ENCODE results near the gene MISP.
"Not testable (repeated sequence)": the region's sequence is repeated elsewhere in the genome, so short reads cannot be mapped to it uniquely, and the experiment has no call there.

The MISP gene

DNA sequence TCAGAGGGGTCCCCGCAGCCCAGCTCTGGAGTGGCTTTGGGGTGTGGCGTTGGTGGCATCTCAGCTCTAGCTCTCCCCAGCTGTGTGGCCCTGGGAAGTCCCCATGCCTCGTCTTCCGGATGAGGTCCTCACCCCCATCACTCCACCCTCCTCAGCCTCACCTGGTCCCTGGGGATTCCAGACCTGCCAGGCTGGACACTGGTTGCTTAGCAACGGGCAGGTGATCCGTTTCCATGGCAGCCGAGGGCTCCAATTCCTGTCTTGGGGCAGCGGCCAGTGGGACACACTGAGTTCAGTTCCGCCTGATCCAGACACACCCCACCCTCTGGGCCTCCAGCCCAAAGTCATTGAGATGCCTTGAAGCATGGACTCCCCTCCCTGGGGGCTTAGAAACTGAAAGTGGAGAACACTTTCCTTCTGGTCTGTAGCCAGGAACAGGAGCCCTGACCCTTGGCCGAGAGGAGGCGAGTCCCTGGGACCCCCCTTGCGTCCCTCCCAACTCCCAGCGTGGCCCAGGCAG lies 7.7 kb upstream of the MISP start:
- Mint-ChIP-seq H3K9me3 (no peaks in the 10 kb centered on the region), H3K27ac (no peak overlapping the region)

DNA sequence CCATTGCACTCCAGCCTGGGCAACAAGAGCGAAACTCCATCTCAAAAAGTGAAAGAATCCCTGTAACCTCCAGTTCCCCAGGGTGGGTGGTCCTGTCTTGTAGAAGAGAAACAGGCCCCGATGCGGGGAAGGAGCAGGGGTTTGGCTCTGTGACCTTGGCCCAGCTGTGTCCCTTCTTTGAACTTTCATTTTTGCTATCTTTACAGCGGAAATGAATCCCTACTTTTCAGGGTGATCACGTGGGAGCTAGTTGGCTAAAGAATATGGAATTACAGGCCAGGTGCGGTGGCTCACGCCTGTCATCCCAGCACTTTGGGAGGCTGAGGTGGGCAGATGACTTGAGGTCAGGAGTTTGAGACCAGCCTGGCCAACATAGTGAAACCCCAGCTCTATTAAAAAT lies 5.8 kb upstream of the MISP start:
- not testable (repeated sequence) for DNase-seq; H3K4me3 Mint-ChIP-seq; ATAC-seq (replicated peaks); H3K36me3 Mint-ChIP-seq (ENCODE audit: insufficient read depth); H3K27me3 Mint-ChIP-seq; H3K4me1 Mint-ChIP-seq (ENCODE audit: low read depth in 2 of 2); H3K9me3 Mint-ChIP-seq; H3K27ac Mint-ChIP-seq

More for the DNA sequence above, 7.7 kb upstream of the MISP start:
- H3K36me3 Mint-ChIP-seq (ENCODE audit: insufficient read depth) = peaks cover 8% of the 10 kb centered on the region
- no peaks in the 10 kb centered on the region for H3K4me1 Mint-ChIP-seq (ENCODE audit: low read depth in 2 of 2)
- DNase-seq (no peak), ATAC-seq (replicated peaks) (no peak)
- H3K27me3 Mint-ChIP-seq = peaks cover 0 to 13% of the 10 kb centered on the region in 2 donors
- H3K4me3 Mint-ChIP-seq = no peak overlapping the region

DNA sequence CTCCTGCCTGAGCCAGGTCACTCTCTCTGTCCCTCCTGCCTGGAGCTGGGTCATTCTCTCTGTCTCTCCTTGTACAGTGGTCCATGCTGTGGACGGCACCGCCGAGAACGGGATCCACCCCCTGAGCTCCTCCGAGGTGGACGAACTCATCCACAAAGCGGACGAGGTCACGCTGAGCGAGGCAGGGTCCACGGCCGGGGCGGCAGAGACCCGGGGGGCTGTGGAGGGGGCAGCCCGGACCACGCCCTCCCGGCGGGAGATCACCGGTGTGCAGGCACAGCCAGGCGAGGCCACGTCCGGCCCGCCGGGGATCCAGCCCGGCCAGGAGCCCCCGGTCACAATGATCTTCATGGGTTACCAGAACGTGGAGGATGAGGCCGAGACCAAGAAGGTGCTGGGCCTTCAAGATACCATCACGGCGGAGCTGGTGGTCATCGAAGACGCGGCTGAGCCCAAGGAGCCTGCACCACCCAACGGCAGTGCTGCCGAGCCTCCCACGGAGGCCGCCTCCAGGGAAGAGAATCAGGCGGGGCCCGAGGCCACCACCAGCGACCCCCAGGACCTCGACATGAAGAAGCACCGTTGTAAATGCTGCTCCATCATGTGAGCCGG lies 4.6 kb upstream of the MISP start:
- H3K4me3 Mint-ChIP-seq = no peak overlapping the region

DNA sequence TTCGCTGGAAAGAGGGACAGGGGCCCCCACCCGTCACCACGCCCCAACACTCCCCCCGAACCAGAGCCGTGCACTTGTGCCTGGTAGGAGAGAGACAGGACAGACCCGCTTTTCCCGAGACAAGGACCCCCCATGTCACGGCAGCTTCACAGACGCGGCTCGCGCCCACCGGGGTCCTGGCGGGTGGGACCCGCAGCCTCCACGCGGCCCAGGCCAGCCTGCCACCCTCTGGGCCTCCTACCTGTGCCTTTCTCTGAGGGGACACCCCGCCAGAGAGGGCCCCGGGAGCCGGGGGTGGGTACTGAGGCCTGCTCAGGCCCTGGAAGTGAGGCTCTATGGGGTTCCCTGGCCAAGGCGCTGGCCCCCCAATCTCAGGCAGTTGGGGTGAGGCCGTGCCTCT lies 4.0 kb upstream of the MISP start:
- H3K36me3 Mint-ChIP-seq (ENCODE audit: insufficient read depth) = no peaks in the 10 kb centered on the region
- H3K27ac Mint-ChIP-seq = no peak overlapping the region
- no peaks in the 10 kb centered on the region for H3K4me1 Mint-ChIP-seq (ENCODE audit: low read depth in 2 of 2)
- no peaks in the 10 kb centered on the region for H3K9me3 Mint-ChIP-seq
- DNase-seq = no peak
- H3K27me3 Mint-ChIP-seq = no peaks in the 10 kb centered on the region
- ATAC-seq (replicated peaks) = no peak
- no peak overlapping the region for H3K4me3 Mint-ChIP-seq

More for the DNA sequence above, 4.6 kb upstream of the MISP start:
- DNase-seq (no peak), ATAC-seq (replicated peaks) (no peak)
- no peak overlapping the region for H3K27ac Mint-ChIP-seq
- H3K9me3 Mint-ChIP-seq = no peaks in the 10 kb centered on the region
- H3K36me3 Mint-ChIP-seq (ENCODE audit: insufficient read depth) = peaks cover 3% of the 10 kb centered on the region
- H3K4me1 Mint-ChIP-seq (ENCODE audit: low read depth in 2 of 2) = no peaks in the 10 kb centered on the region
- H3K27me3 Mint-ChIP-seq = no peaks in the 10 kb centered on the region

DNA sequence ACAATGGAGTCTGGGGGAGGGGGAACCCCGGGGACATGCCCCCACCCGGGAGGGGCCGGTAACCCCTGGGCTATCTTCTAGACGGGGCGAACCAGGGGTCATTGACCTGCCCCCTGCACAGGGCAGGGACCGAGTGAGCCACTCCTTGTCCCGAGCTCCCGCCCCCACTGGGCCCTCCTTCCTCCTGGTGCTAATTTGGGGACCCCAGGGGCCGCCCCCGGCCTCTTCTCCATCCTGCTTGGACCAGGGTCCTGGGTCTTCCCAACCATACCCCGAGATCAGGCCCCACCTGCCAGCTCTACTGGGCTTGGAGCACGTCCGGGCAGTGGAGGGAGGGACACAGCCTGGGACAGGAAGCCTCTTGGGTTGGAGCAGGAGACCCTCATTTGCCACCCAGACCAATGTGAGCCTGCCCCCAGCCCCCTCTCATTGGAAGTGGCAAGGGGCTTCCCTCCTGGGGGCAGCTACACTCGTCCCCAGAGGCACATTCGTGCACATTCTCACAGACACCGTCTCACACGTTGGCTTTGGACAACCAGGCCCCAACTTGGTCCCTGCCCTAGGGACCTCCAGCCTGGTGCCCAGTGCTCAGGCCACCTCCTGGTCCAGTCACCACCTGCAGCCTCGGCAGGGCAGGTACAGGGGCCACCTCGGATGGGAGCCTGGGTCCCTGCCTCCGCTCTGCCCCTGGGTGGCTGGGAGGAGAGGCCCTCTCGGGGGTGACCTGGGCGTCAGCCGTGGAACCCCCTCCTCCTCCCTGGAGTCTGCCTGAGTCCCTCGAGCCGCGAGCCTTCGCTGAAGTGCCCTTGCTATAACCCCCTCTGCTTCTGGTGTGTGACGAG lies 3.3 kb upstream of the MISP start:
- DNase-seq (no peak), ATAC-seq (replicated peaks) (no peak)
- Mint-ChIP-seq H3K4me3 (no peak overlapping the region), H3K27ac (no peak overlapping the region), H3K36me3 (ENCODE audit: insufficient read depth) (no peaks in the 10 kb centered on the region), H3K9me3 (no peaks in the 10 kb centered on the region), H3K27me3 (no peaks in the 10 kb centered on the region), H3K4me1 (ENCODE audit: low read depth in 2 of 2) (no peaks in the 10 kb centered on the region)

DNA sequence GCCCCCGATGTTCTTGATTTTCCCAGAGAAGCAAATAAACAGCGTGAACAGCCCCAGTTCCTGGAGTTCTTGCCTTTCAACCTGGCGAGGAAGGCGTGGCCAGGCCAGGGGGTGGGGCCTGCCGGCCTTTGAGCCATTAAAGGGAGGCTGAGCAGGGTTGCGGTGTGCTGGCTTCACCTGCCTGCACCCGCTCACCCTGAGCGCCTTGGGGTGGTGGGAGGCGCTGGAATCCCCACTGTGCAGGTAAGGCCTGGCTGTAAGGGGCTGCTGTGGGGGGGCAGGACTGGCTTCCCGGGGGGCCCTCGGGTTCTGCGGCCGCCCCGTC lies 2.7 kb upstream of the MISP start:
- Mint-ChIP-seq H3K9me3 (no peaks in the 10 kb centered on the region), H3K36me3 (ENCODE audit: insufficient read depth) (no peaks in the 10 kb centered on the region), H3K4me1 (ENCODE audit: low read depth in 2 of 2) (no peaks in the 10 kb centered on the region), H3K27ac (no peak overlapping the region), H3K4me3 (no peak overlapping the region), H3K27me3 (no peaks in the 10 kb centered on the region)
- no peak for ATAC-seq (replicated peaks)
- no peak for DNase-seq

DNA sequence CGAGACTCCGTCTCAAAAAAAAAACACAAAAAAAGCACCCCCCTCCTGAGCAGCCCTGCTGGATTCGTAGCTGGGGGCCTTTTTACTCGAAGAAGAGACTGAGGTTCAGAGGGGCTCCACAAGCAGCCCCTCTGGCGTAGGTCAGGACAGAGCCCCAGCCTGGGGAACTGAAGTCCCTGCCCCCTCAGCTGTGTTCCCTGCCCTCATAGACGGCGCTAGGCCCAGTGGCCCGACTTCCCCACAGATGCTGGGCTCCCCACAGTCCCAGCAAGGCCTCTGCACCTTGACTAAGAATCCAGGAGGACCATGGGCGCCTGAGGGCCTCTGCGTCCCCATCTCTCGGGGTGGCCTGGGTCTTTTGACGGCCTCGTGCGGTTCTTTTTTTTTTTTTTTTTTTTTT lies 1.1 kb upstream of the MISP start:
- no peak for DNase-seq
- no peaks in the 10 kb centered on the region for H3K36me3 Mint-ChIP-seq (ENCODE audit: insufficient read depth)
- no peak for ATAC-seq (replicated peaks)
- H3K4me1 Mint-ChIP-seq (ENCODE audit: low read depth in 2 of 2) = no peaks in the 10 kb centered on the region
- H3K4me3 Mint-ChIP-seq = no peak overlapping the region
- H3K27ac Mint-ChIP-seq = no peak overlapping the region
- H3K9me3 Mint-ChIP-seq = no peaks in the 10 kb centered on the region
- H3K27me3 Mint-ChIP-seq = peaks cover 0 to 6% of the 10 kb centered on the region in 2 donors

DNA sequence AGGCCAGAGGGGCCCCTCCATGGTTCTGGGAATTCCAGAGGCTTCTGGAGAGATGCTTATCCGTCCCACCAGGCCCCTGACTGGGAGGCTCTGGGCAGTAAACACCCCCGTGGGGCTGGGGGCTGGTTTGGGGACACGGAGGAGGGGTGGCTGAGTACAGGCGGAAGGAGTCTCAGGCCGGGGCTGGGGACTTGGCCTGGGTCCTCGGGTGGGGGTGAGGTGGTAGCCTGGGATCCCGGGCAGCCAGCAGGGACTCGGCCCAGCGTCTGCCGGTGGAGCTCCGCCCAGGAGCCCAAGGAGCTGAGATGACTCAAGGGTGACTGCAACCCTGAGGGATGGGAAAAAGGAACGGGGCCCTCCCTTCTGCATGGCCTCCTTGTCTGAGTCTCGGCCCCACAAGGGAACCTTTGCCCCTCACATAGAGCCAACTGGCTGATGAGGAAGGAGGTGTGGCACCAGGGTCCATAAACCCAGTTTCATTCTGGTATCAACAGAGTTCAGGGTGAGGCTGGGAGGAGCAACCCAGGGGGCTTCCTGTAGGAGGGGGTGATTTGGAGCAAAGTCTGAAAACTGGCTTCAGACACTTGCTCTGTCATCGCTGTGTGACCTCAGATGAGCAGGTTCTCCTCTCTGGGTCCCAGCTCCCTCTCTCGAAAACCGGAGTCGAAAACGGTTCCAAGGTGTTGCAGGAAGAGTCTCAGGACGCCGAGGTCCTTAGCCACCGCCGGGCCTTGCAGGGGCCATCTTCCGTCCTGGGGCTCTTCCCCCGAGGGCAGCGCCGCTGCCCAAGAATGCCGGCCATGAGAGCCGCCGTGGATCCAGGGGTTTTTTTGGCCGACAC lies 809 bp downstream of the MISP start:
- H3K36me3 Mint-ChIP-seq (ENCODE audit: insufficient read depth) = no peaks in the 10 kb centered on the region
- DNase-seq (no peak), ATAC-seq (replicated peaks) (no peak)
- H3K4me3 Mint-ChIP-seq = no peak overlapping the region
- no peak overlapping the region for H3K27ac Mint-ChIP-seq
- H3K4me1 Mint-ChIP-seq (ENCODE audit: low read depth in 2 of 2) = no peaks in the 10 kb centered on the region
- H3K9me3 Mint-ChIP-seq = no peaks in the 10 kb centered on the region
- H3K27me3 Mint-ChIP-seq = peaks cover 0 to 9% of the 10 kb centered on the region in 2 donors

DNA sequence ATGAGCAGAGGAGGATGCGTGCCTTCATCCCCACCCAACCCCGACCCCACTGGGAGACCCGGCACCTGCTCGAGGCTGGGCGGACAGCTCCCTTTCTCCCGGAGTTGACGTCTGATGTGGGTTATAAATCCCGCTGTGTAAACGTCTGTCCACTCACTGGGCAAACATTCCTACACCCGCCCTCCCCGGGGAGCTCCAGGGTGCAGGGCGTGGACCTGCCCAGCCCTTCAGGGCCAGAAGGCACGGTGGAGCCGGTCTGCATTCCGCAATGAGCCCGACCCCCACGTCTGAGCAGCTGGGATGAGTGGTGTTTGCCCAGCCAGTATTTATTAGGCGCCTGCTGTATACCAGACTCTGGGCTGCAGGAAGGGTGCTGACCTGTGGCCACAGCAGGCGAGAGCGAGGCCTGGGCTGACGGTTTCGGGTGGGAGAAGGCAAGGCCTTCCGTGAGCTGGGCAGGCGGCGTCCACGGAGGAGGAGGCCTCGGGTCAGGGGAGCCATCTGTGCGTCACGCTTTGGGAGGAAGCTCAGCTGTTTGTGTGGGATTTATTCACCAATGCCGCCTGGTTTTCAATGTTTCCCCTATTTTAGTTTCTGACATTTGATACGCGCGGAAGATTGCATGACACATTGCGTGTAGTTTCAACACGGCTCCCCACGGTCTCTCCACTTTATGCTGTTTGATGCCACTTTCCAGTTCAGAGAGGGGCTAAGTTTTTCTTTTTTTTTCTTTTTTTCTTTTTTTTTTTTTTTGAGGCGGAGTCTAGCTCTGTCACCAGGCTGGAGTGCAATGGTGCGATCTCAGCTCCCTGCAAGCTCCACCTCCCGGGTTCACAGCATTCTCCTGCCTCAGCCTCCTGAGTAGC lies 2.0 kb downstream of the MISP start:
- Mint-ChIP-seq H3K4me3 (no peak overlapping the region), H3K27me3 (peaks cover 0 to 9% of the 10 kb centered on the region in 2 donors), H3K4me1 (ENCODE audit: low read depth in 2 of 2) (no peaks in the 10 kb centered on the region), H3K27ac (no peak overlapping the region), H3K36me3 (ENCODE audit: insufficient read depth) (no peaks in the 10 kb centered on the region), H3K9me3 (no peaks in the 10 kb centered on the region)
- DNase-seq (no peak), ATAC-seq (replicated peaks) (peak; percentile 17)

DNA sequence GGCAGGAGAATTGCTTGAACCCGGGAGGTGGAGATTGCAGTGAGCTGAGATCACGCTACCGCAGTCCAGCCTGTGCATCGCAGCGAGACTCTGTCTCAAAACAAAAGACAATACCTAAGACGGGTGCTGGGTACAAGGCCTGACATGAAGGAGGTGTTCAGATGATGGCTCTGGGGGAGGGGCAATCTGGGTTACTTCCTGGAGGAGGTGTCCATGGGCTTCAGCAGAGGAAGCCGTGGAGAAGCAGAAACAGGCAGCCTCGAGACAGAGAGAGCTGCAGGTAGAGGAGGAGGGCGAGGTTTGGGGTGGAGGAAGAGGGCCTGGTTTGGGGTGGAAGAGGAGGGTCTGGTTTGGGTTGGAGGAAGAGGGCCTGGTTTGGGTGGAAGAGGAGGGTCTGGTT lies 3.6 kb downstream of the MISP start:
- H3K4me3 Mint-ChIP-seq = no peak overlapping the region
- ATAC-seq (replicated peaks) (no peak), DNase-seq (no peak)
- no peak overlapping the region for H3K27ac Mint-ChIP-seq
- peaks cover 0 to 9% of the 10 kb centered on the region in 2 donors for H3K27me3 Mint-ChIP-seq
- no peaks in the 10 kb centered on the region for H3K4me1 Mint-ChIP-seq (ENCODE audit: low read depth in 2 of 2)
- no peaks in the 10 kb centered on the region for H3K36me3 Mint-ChIP-seq (ENCODE audit: insufficient read depth)
- peaks cover 0 to 3% of the 10 kb centered on the region in 2 donors for H3K9me3 Mint-ChIP-seq

DNA sequence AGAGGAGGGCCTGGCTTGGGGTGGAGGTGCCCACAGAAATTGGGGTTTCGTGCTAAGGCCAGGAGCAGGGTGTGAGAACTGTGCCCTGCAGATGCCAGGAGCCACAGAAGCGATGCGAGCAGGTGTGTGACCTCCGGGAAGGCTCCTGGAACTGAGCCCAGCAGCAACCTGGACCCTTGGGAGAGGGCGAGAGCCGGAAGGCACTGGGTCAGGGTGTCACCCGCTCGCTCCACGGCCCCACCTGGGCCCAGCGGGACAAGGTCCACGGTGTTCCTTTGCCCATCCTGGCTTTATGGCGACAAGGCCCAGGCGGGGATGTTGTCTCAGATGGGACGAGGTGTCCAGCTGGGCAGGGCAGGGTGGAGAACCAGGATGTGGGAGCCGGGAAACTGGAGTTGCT lies 4.2 kb downstream of the MISP start:
- no peaks in the 10 kb centered on the region for H3K36me3 Mint-ChIP-seq (ENCODE audit: insufficient read depth)
- no peaks in the 10 kb centered on the region for H3K4me1 Mint-ChIP-seq (ENCODE audit: low read depth in 2 of 2)
- no peak for ATAC-seq (replicated peaks)
- no peak for DNase-seq
- H3K9me3 Mint-ChIP-seq = peaks cover 0 to 3% of the 10 kb centered on the region in 2 donors
- no peak overlapping the region for H3K27ac Mint-ChIP-seq
- H3K27me3 Mint-ChIP-seq = peaks cover 0 to 9% of the 10 kb centered on the region in 2 donors
- no peak overlapping the region for H3K4me3 Mint-ChIP-seq

DNA sequence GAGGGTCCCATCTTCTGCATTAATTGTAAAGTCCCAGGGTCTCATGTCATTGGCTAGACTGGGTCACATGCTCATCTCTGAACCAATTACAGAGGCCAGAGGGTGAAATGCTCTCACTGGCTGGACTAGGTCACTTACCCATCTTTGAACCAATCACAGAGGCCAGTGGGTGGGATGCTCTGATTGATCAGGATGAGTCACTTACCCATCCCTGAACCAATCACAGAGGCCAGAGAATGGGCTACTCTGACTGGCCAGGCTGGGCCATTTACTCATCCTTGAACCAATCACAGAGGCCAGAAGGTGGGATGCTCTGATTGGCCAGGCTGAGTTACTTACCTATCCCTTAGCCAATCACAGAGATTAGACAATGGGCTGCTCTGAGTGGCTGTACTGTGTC lies 5.3 kb downstream of the MISP start:
- DNase-seq (no peak), ATAC-seq (replicated peaks) (no peak)
- no peaks in the 10 kb centered on the region for H3K36me3 Mint-ChIP-seq (ENCODE audit: insufficient read depth)
- peaks cover 0 to 9% of the 10 kb centered on the region in 2 donors for H3K27me3 Mint-ChIP-seq
- H3K27ac Mint-ChIP-seq = no peak overlapping the region
- H3K9me3 Mint-ChIP-seq = peaks cover 0 to 3% of the 10 kb centered on the region in 2 donors
- H3K4me3 Mint-ChIP-seq = no peak overlapping the region
- H3K4me1 Mint-ChIP-seq (ENCODE audit: low read depth in 2 of 2) = no peaks in the 10 kb centered on the region
